ENCODE measurements around the gene LST1.

The LST1 gene

GRCh38 chr6:31630177-31630934 lies 44.3 kb downstream of the LST1 start:
- DNase-seq (ENCODE audit: low read depth), result no peak
- no peak for TF ChIP-seq CTCF (IDR thresholded peaks at IDR 0.05; ENCODE audit: low read depth, low read length, missing control alignments)
- H3K4me3 ChIP-seq (ENCODE audit: low read depth, low read length), result no peak overlapping the region

GRCh38 chr6:31631209-31631608 lies 45.1 kb downstream of the LST1 start:
- no peak overlapping the region for H3K4me3 ChIP-seq (ENCODE audit: low read depth, low read length)
- no peak for TF ChIP-seq CTCF (IDR thresholded peaks at IDR 0.05; ENCODE audit: low read depth, low read length, missing control alignments)
- no peak for DNase-seq (ENCODE audit: low read depth)

- no peak overlapping the region for H3K4me3 ChIP-seq (ENCODE audit: low read depth, low read length)
- TF ChIP-seq CTCF (IDR thresholded peaks at IDR 0.05; ENCODE audit: low read depth, low read length, missing control alignments), result no peak
- DNase-seq (ENCODE audit: low read depth), result no peak
Observed at GRCh38 chr6:31631681-31632278, 45.7 kb downstream of the LST1 start.

- no peak for DNase-seq (ENCODE audit: low read depth)
- no peak overlapping the region for H3K4me3 ChIP-seq (ENCODE audit: low read depth, low read length)
- no peak for TF ChIP-seq CTCF (IDR thresholded peaks at IDR 0.05; ENCODE audit: low read depth, low read length, missing control alignments)
Observed at GRCh38 chr6:31632279-31632946, 46.3 kb downstream of the LST1 start.

- no peak overlapping the region for H3K4me3 ChIP-seq (ENCODE audit: low read depth, low read length)
- no peak for DNase-seq (ENCODE audit: low read depth)
- no peak for TF ChIP-seq CTCF (IDR thresholded peaks at IDR 0.05; ENCODE audit: low read depth, low read length, missing control alignments)
Observed at GRCh38 chr6:31633447-31633846, 47.4 kb downstream of the LST1 start.

- no peak overlapping the region for H3K4me3 ChIP-seq (ENCODE audit: low read depth, low read length)
- no peak for DNase-seq (ENCODE audit: low read depth)
- TF ChIP-seq CTCF (IDR thresholded peaks at IDR 0.05; ENCODE audit: low read depth, low read length, missing control alignments), result no peak
Observed at GRCh38 chr6:31634131-31634530, 48.1 kb downstream of the LST1 start.

Data from GM12864 (cell line).